ENCODE results near the gene NUDT13. TPM values are rescaled to one million over a fixed set of nuclear protein-coding genes. Genes with fewer than 3 reads are reported as not detected.

Gene NUDT13
- total RNA-seq, result 2.8 TPM
- long read RNA-seq, partial matches to known transcripts, result 1 of 5 reads
- long read RNA-seq, other reads (novel, unspliced or antisense), result 3 of 5 reads

DNA sequence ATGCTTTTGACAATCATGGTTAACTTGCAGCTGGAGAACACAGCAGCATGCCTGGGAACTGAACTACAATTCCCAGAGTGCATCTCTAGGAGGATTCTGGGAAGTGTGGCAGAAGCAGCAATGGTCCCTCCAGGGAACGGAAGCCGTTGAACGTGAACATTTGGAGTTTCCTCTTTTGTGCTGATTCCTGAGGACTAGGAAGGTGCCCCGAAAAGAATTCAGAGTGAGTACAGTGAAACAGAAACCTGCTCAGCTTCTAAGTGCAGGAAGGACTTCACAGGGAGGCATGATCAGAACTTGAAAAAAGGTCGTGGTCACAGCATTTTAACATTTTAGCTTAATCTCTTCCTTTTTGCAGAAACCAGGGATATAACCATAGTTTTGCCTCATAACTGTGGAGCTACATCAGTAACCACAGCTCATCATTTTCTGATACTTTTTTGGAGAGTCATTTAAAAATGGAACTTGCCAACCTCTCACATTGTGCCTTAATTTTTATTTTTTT is at the start of gene NUDT13:
Gene NUDT13, plus strand, starts transcription at position 111 of the 505 bp plus-strand sequence. CDS start 3,911 bp downstream, outside the sequence.
- Histone ChIP-seq H3K9me3 (no peaks in the 10 kb centered on the region), H3K4me3 (peak within 1 kb of the TSS; percentile 63), H3K4me1 (peaks cover 3% of the 10 kb centered on the region), H3K36me3 (no peaks in the 10 kb centered on the region), H3K27ac (peak within 1 kb of the TSS; percentile 87), H3K27me3 (ENCODE audit: low read depth) (no peaks in the 10 kb centered on the region)
- intact Hi-C loops (cut with DNase I), result no loop called here
- ATAC-seq (peak; percentile 97 to 99), DNase-seq (peak; percentile 59)
- TF ChIP-seq, protein P1, sequence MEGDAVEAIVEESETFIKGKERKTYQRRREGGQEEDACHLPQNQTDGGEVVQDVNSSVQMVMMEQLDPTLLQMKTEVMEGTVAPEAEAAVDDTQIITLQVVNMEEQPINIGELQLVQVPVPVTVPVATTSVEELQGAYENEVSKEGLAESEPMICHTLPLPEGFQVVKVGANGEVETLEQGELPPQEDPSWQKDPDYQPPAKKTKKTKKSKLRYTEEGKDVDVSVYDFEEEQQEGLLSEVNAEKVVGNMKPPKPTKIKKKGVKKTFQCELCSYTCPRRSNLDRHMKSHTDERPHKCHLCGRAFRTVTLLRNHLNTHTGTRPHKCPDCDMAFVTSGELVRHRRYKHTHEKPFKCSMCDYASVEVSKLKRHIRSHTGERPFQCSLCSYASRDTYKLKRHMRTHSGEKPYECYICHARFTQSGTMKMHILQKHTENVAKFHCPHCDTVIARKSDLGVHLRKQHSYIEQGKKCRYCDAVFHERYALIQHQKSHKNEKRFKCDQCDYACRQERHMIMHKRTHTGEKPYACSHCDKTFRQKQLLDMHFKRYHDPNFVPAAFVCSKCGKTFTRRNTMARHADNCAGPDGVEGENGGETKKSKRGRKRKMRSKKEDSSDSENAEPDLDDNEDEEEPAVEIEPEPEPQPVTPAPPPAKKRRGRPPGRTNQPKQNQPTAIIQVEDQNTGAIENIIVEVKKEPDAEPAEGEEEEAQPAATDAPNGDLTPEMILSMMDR (IDR thresholded peaks at IDR 0.05), result no peak

DNA sequence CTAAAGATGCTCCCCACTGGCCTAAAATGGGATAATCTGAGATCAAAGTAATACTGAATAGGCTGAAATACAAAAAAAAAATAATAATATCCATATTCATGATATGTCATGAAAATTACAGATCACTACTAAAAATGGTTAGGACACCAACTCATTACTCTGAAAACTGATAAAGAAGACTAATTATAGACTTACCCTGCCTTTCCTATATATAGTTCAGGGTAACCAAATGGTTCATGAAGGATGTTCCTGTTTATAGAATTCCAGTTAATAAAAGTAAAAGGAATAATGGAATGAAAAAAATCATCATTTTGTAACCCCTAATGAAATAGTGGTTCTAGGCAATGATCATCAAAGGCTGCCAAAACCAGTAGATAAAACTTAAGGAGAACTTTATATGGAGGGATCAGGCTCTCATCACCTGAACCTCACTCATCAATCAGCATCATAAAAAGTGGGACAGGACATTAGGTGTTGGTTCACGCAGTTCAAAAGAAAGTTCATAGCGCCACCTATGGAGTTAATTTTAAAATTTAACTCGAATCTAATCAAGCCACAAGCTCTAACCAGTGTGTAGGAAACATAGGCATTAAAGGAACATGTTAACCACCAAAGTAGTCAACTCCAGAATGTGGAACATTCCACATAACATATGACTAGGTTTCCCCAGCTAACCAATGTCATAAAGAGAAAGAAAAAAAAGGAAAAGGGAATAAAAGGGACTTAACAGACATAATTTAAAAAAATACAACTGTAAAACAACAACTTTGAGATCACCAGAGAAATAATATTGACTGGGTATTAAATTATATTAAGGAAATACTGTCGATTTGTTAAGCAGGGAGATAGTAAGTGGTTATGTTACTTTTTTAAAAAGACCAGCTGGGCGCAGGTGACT is 49.3 kb upstream of the NUDT13 start:
- Histone ChIP-seq H3K4me3 (no peak overlapping the region), H3K4me1 (no peaks in the 10 kb centered on the region), H3K27me3 (ENCODE audit: low read depth) (no peaks in the 10 kb centered on the region), H3K27ac (no peak overlapping the region), H3K9me3 (no peaks in the 10 kb centered on the region), H3K36me3 (peaks cover 47% of the 10 kb centered on the region)
- TF ChIP-seq, protein P1 (IDR thresholded peaks at IDR 0.05), result peak; percentile 39
- no peak for DNase-seq
- intact Hi-C loops (cut with DNase I), result no loop called here
- ATAC-seq, result peak; percentile 59

DNA sequence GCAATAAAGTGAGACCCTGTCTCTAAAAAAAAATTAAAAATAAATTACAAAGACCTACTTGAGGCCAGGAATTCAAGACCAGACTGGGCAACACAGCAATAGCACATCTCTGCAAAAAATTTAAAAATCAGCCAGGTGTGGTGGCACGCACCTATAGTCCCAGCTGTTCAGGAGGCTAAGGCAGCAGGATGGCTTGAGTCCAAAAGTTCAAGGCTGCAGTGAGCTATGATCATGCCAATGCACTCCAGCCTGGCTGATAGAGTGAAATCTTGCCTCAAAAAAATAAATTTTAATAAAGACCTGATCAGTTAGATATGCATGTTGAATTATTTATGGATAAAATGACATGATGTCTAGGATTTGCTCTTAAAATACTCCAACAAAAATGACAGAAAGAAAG is 48.5 kb upstream of the NUDT13 start:
- TF ChIP-seq, protein P1 (IDR thresholded peaks at IDR 0.05), result no peak
- no peaks in the 10 kb centered on the region for H3K9me3 ChIP-seq
- H3K27ac ChIP-seq, result no peak overlapping the region
- no peaks in the 10 kb centered on the region for H3K4me1 ChIP-seq
- intact Hi-C loops (cut with DNase I), result no loop called here
- DNase-seq (no peak), ATAC-seq (no peak)
- H3K27me3 ChIP-seq (ENCODE audit: low read depth), result no peaks in the 10 kb centered on the region
- H3K4me3 ChIP-seq, result no peak overlapping the region
- peaks cover 39% of the 10 kb centered on the region for H3K36me3 ChIP-seq

DNA sequence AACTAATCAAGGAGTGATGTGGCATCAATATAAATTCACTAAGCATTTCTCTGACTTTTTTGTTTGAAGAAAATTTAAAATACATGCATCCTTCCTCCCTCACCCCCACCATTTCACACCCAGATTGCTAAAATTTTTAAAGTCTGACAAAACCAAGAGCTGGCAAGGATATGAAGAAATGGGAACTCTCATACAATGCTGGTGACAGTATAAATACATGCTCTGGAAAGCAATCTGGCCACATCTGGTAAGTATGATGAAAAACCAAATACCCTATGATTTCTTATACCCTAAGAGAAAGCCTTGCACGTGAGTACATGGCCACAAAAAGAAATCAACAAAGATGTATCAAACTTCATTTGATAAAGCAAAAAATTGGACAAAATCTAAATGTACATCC is 44.8 kb upstream of the NUDT13 start:
- ATAC-seq, result no peak
- intact Hi-C loops (cut with DNase I), result no loop called here
- Histone ChIP-seq H3K4me1 (no peaks in the 10 kb centered on the region), H3K9me3 (no peaks in the 10 kb centered on the region), H3K27ac (no peak overlapping the region), H3K27me3 (ENCODE audit: low read depth) (no peaks in the 10 kb centered on the region), H3K4me3 (no peak overlapping the region), H3K36me3 (peaks cover 70% of the 10 kb centered on the region)
- DNase-seq, result no peak
- TF ChIP-seq, protein P1 (IDR thresholded peaks at IDR 0.05), result no peak

DNA sequence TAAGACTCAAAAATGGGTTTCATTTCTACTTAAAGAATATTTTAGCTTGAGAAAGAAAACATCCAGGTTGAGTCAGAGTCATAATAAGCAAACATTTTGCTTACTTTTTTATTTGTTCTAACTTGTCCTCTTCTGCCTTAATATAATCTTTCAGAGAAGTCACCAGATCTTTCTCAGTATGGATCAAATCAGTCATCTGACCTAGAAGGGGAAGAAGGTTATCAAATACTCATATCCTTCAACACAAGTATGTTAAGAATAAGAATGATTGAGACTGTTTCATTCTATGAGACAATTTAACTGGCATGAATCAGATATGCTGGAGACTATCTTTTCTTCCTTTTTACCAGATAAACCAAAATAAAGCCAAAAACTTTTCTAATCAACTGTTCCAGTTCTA is 36.6 kb upstream of the NUDT13 start:
- intact Hi-C loops (cut with DNase I), result no loop called here
- H3K4me3 ChIP-seq, result no peak overlapping the region
- no peaks in the 10 kb centered on the region for H3K27me3 ChIP-seq (ENCODE audit: low read depth)
- TF ChIP-seq, protein P1 (IDR thresholded peaks at IDR 0.05), result no peak
- DNase-seq (no peak), ATAC-seq (no peak)
- peaks cover 19% of the 10 kb centered on the region for H3K4me1 ChIP-seq
- no peaks in the 10 kb centered on the region for H3K9me3 ChIP-seq
- H3K27ac ChIP-seq, result no peak overlapping the region
- H3K36me3 ChIP-seq, result peaks cover 58% of the 10 kb centered on the region
